ENCODE measurements around the gene SUV39H1. TPM values are rescaled to one million over a fixed set of nuclear protein-coding genes. Genes with fewer than 3 reads are reported as not detected.

SUV39H1 gene
- 3.0 TPM for total RNA-seq

GRCh38 chrX:48696301-48696908 lies at the start of gene SUV39H1:
TSS of gene SUV39H1 (plus strand) at chrX:48696734. CDS start at chrX:48696785, 51 bp downstream.

GRCh38 chrX:48683411-48683982 lies 13.0 kb upstream of the SUV39H1 start, which contains the start of gene WAS:
TSS of gene WAS (plus strand) at chrX:48683799. CDS start at chrX:48683854, 55 bp downstream.

Small RNA genes lying within 50 kb of the gene (small RNA-seq; reads per million reads assigned to genes)
- gene RNU6-1056P = not detected

Other genes with a start within 250 kb of the SUV39H1 start
- 36.7 TPM for gene SLC38A5, start 226.5 kb upstream of the SUV39H1 start, total RNA-seq
- gene FTSJ1, start 220.5 kb upstream of the SUV39H1 start, total RNA-seq = 32.3 TPM
- 9.7 TPM for gene PORCN, start 187.7 kb upstream of the SUV39H1 start, total RNA-seq
- 43.6 TPM for gene EBP, start 174.9 kb upstream of the SUV39H1 start, total RNA-seq
- gene TBC1D25, start 157.0 kb upstream of the SUV39H1 start, total RNA-seq = 7.4 TPM
- gene RBM3, start 122.2 kb upstream of the SUV39H1 start, total RNA-seq = 137 TPM
- 57.0 TPM for gene WDR13, start 99.2 kb upstream of the SUV39H1 start, total RNA-seq
- 0.69 TPM for gene WAS, start 12.9 kb upstream of the SUV39H1 start, total RNA-seq
- gene GLOD5, start 65.0 kb downstream of the SUV39H1 start, total RNA-seq = not detected
- gene GATA1, start 89.9 kb downstream of the SUV39H1 start, total RNA-seq = not detected
- gene HDAC6, start 105.3 kb downstream of the SUV39H1 start, total RNA-seq = 87.2 TPM
- gene ERAS, start 129.8 kb downstream of the SUV39H1 start, total RNA-seq = 0.92 TPM
- gene PCSK1N, start 138.9 kb downstream of the SUV39H1 start, total RNA-seq = 157 TPM
- gene TIMM17B, start 201.0 kb downstream of the SUV39H1 start, total RNA-seq = 30.0 TPM
- gene PQBP1, start 201.2 kb downstream of the SUV39H1 start, total RNA-seq = 40.1 TPM
- gene SLC35A2, start 214.9 kb downstream of the SUV39H1 start, total RNA-seq = 12.5 TPM
- gene PIM2, start 222.3 kb downstream of the SUV39H1 start, total RNA-seq = 11.5 TPM